Lower leg skin (tissue), 3 donors: ENCODE data around the gene CCDC28A.

Experiments
- CTCF ChIP-seq, 3 donors: fragments of 450-650 bp; IDR thresholded peaks; one replicate each; pipeline ENCODE4 v1.5.1; 2016; ENCODE audit warnings: antibody characterized with exemption in 3 of 3, mild to moderate bottlenecking in 3 of 3, moderate library complexity in 2 of 3
- POLR2A ChIP-seq, 2 donors: fragments of 450-650 bp; IDR thresholded peaks; one replicate each; pipeline ENCODE4 v1.6.1; 2016 to 2017; ENCODE audit warnings: antibody characterized with exemption in 2 of 2, mild to moderate bottlenecking in 1 of 2, moderate library complexity in 1 of 2

GRCh38 chr6:138817799-138818198, 44.2 kb downstream of the CCDC28A start:
- TF ChIP-seq CTCF (IDR thresholded peaks at IDR 0.05) (no peak), POLR2A (IDR thresholded peaks at IDR 0.05) (no peak)
